ENCODE data around the gene ADCY9. TPM values are rescaled to one million over a fixed set of nuclear protein-coding genes. Genes with fewer than 3 reads are reported as not detected.

The ADCY9 gene
- total and polyA plus RNA-seq, 2 donors from 2014 or later, result 6.8 to 23.7 TPM

GRCh38 chr16:4094127-4094773 lies 22.0 kb downstream of the ADCY9 start:
- no peak overlapping the region for H3K4me3 ChIP-seq (ENCODE audit: low read length in 3 of 3)

GRCh38 chr16:4093495-4094126 lies 22.6 kb downstream of the ADCY9 start:
- peaks cover 0 to 27% (median 17%) of the 10 kb centered on the region in 3 donors for H3K4me1 ChIP-seq (ENCODE audit: control insufficient read depth in 2 of 3, insufficient read depth in 2 of 3, low read depth in 1 of 3, low read length in 3 of 3)
- no peak for TF ChIP-seq CTCF (IDR thresholded peaks at IDR 0.05; ENCODE audit: borderline replicate concordance, extremely low read depth, insufficient read depth)
- intact Hi-C loops (cut with DNase I), result no loop called here
- peak overlapping the region in 1 of 2 donors; percentile 2 for H3K27ac ChIP-seq (ENCODE audit: low read depth in 2 of 2, low read length in 2 of 2)
- DNase-seq (peak in 1 of 5 donors; percentile 48), FAIRE-seq (no peak)
- H3K27me3 ChIP-seq (ENCODE audit: control insufficient read depth, insufficient read depth, low read length), result no peaks in the 10 kb centered on the region
- no peak overlapping the region for H3K4me3 ChIP-seq (ENCODE audit: low read length in 3 of 3)
- no peaks in the 10 kb centered on the region for H3K36me3 ChIP-seq (ENCODE audit: control insufficient read depth in 2 of 3, insufficient read depth in 3 of 3, low read length in 3 of 3)
- H3K9ac ChIP-seq (ENCODE audit: low read length in 3 of 3), result no peak overlapping the region
- H3K9me3 ChIP-seq (ENCODE audit: control insufficient read depth in 2 of 3, insufficient read depth in 1 of 3, low read length in 3 of 3), result no peaks in the 10 kb centered on the region

More at GRCh38 chr16:4094127-4094773, 22.0 kb downstream of the ADCY9 start:
- Histone ChIP-seq H3K27ac (ENCODE audit: low read depth in 2 of 2, low read length in 2 of 2) (peak overlapping the region; percentile 2 to 23), H3K9me3 (ENCODE audit: control insufficient read depth in 2 of 3, insufficient read depth in 1 of 3, low read length in 3 of 3) (no peaks in the 10 kb centered on the region), H3K27me3 (ENCODE audit: control insufficient read depth, insufficient read depth, low read length) (no peaks in the 10 kb centered on the region), H3K4me1 (ENCODE audit: control insufficient read depth in 2 of 3, insufficient read depth in 2 of 3, low read depth in 1 of 3, low read length in 3 of 3) (peaks cover 0 to 26% (median 17%) of the 10 kb centered on the region in 3 donors), H3K36me3 (ENCODE audit: control insufficient read depth in 2 of 3, insufficient read depth in 3 of 3, low read length in 3 of 3) (no peaks in the 10 kb centered on the region), H3K9ac (ENCODE audit: low read length in 3 of 3) (no peak overlapping the region)
- no peak for TF ChIP-seq CTCF (IDR thresholded peaks at IDR 0.05; ENCODE audit: borderline replicate concordance, extremely low read depth, insufficient read depth)
- DNase-seq (peak in 3 of 5 donors; percentile 54 to 72 (median 65)), FAIRE-seq (no peak)
- intact Hi-C loops (cut with DNase I), result no loop called here

GRCh38 chr16:4092547-4093265 lies 23.5 kb downstream of the ADCY9 start:
- no peak for FAIRE-seq
- Histone ChIP-seq H3K27me3 (ENCODE audit: control insufficient read depth, insufficient read depth, low read length) (no peaks in the 10 kb centered on the region), H3K4me1 (ENCODE audit: control insufficient read depth in 2 of 3, insufficient read depth in 2 of 3, low read depth in 1 of 3, low read length in 3 of 3) (peaks cover 0 to 27% (median 17%) of the 10 kb centered on the region in 3 donors), H3K27ac (ENCODE audit: low read depth in 2 of 2, low read length in 2 of 2) (no peak overlapping the region), H3K4me3 (ENCODE audit: low read length in 3 of 3) (no peak overlapping the region), H3K36me3 (ENCODE audit: control insufficient read depth in 2 of 3, insufficient read depth in 3 of 3, low read length in 3 of 3) (no peaks in the 10 kb centered on the region), H3K9ac (ENCODE audit: low read length in 3 of 3) (no peak overlapping the region), H3K9me3 (ENCODE audit: control insufficient read depth in 2 of 3, insufficient read depth in 1 of 3, low read length in 3 of 3) (no peaks in the 10 kb centered on the region)
- DNase-seq, result no peak
- TF ChIP-seq CTCF (IDR thresholded peaks at IDR 0.05; ENCODE audit: borderline replicate concordance, extremely low read depth, insufficient read depth), result no peak
- intact Hi-C loops (cut with DNase I), result no loop called here

Measured in kidney (tissue), 14 donors.